Measurements from ENCODE around the gene IGFL1.
"Not testable (repeated sequence)": the region's sequence is repeated elsewhere in the genome, so short reads cannot be mapped to it uniquely, and the experiment has no call there.

The IGFL1 gene

DNA sequence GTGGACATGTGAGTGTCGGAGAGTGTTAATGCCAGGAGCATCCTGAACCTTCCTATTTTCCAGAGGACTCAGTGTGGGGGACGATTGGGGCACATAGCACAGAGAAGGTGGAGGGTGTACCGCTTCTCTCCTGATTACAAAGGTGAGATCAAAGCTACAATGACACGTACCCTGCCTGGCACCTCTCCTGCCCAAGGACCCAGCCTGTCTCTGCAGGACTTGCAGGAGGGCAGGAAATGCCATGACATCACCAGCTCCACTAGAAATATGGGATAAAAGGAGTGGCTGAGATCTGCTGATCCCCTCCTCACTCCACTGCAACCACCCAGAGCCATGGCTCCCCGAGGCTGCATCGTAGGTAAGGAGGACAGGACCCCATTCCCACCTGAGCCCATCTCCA lies at the start of gene IGFL1:
TSS of gene IGFL1 (plus strand) at position 301 of the 400 bp plus-strand sequence. CDS start at position 334, 33 bp downstream.
- no peak for DNase-seq

DNA sequence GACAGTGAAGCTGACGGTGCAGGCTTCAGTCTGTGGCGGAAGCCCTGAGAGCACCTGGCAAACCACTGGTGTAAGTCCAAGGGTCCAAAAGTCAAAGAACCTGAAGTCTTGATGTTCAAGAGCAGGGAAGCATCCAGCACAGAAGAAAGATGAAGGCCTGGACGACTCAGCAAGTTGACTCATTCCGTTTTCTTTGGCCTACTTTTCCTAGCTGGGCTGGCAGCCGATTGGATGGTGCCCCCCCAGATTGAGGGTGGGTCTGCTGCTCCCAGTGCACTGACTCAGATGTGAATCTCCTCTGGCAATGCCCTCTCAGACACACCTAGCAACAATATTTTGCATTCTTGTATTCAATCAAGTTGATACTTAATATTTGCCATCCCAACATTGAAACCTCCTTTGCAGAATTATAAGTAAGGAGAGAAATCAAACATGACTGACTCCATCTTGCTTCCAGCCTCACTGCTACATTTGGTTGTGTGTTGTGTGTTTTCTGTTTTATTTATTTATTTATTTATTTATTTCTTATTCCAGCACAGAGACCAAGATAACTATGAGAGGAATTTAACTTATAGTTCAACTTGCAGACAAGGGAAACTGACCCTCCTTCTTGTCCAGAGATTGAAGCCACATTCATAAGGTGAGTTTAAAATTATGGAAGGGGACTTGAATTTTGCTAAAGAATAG lies 48.7 kb upstream of the IGFL1 start:
- peak; percentile 79 for DNase-seq

DNA sequence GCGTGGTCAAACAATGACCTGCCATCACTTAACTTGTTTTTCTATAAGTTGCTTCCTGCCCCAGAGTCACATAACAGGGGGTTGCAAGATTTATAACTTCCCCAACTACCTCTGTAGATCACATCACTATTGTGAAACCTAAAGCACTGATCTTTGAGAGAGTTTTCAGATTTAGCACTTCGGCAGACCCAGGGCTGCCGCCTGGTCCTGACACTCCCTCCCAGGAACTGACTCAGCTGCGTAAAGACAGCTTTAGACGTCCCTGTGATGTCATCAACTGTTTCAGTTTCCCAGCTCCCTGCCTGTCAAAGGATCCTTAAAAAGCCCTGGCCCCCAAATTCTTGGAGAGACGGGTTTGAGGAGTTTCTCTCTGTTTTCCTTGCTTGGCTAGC lies 48.2 kb upstream of the IGFL1 start:
- peak; percentile 64 for DNase-seq

DNA sequence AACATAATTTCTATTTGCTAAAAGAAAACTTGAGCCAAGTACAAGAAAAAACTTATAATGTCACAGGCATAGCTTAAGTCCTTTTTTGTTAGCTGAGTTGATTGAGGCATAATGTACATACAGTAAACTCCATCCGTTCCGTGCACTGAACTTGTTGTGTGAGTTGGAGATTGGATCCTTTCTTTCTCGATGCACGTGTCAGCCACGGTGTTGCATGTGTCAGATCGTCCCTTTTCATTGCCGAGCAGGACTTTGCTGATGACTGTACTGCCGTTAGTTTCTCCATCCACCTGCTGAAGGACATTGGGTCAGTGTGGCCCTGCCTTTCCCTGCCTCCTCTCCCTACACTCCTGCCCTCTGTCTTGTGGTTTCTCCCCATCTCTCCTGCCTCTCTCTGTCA lies 47.1 kb upstream of the IGFL1 start:
- DNase-seq = no peak

DNA sequence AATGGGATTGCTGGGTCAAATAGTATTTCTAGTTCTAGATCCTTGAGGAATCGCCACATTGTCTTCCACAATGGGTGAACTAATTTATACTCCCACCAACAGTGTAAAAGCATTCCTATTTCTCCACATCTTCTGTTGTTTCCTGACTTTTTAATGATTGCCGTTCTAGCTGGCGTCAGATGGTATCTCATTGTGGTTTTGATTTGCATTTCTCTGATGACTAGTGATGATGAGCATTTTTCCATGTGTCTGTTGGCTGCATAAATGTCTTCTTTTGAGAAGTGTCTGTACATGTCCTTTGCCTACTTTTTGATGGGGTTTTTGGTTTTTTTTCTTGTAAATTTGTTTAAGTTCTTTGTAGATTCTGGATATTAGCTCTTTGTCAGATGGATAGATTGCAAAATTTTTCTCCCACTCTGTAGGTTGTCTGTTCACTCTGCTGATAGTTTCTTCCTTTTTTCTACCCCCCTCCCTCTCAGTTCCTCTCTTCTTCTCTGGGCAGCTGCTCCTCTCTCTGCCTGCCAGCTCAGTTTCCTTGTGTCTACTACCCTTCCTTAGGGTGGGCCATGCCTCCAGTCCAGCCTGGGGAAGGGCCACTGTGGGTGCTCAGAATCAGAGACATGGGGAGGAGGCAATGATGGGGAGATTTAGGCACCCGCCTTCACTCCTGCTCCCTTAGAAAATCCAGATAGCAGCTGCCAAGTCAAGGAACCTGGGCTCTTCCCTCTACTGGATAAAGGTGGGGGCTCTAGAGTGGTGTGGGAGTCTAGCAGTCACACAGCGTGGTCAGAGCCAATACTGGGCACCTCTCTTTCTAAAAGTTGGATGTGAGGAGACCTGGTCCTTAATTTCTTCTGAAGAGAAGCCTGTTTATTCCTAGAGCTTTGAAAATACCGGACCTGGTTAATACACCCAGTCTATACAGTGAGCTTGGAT lies 44.5 kb upstream of the IGFL1 start:
- DNase-seq = peak; percentile 88

DNA sequence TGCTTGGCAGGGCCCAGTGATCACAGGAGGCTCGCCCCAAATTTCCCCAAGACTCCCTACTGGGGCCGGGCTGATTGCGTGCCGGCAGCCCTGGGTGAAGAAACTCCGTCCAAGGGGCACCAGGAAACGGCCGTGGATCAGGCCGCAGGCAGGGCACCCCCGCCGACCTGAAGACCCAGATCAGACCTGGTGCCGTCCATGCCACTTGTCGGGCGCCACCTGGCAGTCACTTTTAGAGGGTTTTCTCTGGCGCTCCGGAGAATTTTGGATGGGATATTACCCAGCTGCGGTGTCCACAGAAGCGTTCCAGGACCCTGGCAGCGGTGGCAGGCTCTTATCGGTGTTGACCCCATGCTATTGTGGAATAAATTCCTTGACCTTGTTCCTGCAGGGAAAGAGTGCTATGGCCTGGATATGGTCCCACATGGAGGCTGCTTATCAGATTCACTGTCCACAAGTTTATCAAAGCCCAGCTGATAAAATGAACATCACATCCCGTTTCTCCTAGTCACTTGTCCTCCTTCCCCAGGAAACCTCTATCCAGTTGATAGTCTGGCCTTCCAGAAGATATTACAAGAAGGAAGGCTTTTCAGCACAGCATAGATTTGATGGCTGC lies 43.3 kb upstream of the IGFL1 start:
- DNase-seq = no peak

DNA sequence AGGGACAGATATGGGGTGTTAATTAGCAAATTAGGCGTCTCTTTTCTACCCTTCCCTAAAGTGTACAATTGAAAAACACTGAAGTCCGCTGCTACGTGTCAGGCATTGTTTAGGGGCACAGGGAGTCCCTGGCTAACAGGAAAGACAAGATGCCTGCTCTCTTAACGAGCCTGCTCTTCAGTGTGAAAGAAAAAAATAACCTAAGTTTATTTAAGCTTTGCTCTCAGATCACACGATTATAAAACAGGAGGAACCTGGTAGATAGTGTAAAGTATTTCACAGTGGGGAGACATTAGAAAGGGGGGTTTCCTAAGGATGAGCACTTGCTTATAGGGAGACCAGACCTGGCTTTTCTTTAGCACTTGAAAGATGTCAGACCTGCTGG lies 42.8 kb upstream of the IGFL1 start:
- no peak for DNase-seq

DNA sequence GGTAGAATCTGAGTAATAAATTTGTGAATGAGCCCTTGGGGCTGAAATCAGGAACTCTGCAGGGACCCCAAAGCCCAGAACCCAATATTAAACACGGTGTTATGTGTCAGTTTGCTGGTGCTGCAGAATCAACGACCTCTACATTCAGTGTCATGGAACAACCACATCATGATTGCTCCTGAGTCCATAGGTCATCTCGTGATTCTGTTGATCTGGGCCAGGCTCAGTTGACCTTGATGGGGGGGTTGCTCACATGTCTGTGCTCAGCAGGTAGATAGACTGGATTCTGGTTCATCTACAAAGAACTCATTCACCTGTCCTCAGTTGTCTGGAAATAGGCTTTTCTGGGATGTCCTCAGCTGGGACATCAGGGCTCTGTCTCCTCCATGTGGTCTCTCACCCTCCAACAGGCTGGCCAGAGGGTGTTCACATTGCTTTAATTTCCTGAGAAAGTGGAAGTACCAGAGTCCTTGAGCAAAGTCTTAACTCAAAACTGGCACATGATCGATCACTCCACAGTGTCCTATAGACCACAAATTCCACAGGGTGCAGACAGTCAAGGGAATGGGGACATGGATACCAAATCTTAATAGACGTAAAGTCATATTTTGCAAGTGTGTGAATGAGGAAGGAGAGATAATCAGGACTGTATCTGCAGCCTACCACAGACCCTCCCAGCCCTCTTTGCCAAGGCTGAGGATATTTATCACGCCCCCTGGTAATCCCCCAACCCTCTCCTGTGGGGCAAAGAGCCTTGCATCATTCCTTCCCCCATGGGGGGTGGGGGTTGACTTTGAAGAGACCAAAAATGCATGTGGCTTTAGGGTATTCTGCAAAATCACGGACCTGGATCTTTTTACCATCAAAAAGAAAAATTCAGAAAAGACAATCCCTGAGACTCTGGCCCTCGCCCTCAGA lies 39.3 kb upstream of the IGFL1 start:
- DNase-seq = no peak

DNA sequence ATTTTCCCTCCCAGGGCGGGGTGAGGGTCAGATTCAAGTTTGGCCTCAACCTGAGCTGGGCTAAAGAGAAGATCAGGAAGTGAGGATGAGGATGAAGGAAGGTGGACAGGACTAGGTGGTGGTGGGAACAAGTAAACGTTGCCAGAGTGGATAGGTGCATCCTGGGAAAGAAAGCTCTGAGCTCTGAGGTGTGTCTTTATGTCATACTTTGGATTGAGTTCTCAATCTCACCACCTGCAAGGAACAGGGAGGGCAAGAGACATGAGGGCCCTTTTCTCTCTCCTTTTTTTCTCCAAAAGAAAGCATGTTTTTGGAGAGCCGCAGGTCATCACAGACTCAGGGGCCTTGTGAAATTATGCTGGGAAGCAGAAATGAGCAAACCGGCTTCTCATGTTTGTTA lies 38.2 kb upstream of the IGFL1 start:
- no peak for DNase-seq

DNA sequence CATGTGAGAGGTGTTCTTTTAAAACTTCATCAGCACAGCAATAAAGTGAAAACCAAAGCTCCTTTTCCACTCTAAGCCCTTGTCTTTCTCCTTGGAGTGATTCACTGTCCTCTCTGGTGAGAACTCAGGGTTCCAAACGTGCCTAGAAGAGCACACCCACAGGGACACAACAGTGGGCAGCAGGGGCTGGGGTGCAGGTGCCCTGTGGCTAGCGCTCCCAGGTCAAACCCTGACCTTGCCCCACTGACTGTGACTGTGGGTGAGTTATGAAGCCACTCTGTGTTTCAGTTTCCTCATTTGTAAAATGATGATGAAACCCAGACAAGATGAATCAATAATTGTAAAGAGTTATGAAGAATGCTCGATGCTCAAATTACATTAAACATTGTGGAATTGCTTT lies 37.6 kb upstream of the IGFL1 start:
- no peak for DNase-seq

DNA sequence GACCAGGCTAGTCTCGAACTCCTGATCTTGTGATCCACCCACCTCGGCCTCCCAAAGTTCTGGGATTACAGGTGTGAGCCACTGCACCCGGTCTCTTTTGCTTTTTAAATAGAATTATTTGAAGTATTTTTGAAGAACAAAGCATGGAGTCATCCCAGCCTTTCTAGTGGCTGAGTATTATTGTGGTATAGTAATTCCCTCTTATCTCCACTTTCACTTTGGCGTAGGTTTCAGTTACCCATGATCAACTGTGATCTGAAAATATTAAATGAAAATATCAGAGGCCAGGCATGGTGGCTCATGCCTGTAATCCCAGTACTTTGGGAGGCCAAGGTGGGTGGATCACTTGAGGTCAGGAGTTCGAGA lies 36.9 kb upstream of the IGFL1 start:
- DNase-seq = not testable (repeated sequence)

DNA sequence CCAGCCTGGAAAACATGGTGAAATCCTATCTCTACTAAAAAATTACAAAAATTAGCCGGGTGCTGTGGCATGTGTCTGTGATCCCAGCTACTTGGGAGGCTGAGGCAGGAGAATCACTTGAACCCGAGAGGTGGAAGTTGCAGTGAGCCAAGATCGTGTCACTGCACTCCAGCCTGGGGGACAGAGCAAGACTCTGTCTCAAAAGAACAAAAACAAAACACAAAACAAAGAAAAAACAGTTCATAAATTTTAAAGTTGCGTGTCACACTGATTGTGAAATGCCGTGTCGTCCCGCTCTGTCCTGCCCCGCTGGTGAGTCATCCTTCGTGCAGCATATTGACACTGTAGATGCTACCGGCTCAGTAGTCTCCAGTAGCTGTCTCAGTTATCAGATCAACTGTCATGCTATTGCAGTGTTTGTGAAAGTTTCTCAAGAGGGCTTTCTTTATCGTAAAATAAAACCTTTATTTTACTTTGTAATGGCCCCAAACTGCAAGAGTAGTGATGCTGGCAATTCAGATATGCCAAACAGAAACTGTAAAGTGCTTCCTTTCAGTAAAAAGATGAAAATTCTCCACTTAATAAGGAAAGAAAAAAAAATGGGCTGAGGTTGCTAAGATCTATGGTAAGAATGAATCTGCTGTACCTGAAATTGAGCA lies 36.4 kb upstream of the IGFL1 start:
- peak; percentile 84 for DNase-seq

DNA sequence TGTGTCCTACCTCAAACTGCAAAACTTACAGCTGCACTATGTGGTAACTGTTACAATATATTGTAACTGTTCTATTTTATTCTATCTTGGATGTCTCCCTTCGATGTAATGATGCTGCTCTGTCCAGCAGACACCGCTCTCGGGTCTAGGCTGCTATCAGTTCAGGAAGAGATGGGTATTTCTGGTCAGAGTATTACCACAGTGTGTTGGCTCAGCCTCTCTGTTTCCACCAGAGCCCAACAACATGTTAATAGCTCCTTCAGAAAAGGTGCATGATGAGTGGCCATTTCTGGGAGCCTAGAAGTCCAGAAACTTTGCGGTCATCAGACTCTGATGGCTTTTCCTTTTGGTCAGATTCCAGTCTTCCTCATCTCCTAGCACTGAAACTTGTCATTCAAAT lies 35.9 kb upstream of the IGFL1 start:
- DNase-seq = no peak

DNA sequence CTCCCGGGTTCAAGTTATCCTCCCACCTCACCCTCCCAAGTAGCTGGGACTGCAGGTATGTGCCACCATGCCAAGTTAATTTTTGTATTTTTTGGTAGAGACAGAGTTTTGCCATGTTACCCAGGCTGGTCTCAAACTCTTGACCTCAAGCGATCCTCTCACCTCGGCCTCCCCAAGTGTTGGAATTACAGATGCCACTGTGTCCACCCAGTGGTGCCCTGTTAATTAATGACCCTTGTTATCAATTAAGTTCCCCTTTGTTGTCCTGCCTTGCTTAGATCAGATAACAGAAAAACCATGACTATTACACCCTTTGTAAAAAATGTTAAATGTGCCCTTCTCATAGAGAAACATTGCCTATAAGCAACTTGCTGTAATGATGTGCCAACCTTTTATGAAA lies 34.4 kb upstream of the IGFL1 start:
- DNase-seq = no peak

DNA sequence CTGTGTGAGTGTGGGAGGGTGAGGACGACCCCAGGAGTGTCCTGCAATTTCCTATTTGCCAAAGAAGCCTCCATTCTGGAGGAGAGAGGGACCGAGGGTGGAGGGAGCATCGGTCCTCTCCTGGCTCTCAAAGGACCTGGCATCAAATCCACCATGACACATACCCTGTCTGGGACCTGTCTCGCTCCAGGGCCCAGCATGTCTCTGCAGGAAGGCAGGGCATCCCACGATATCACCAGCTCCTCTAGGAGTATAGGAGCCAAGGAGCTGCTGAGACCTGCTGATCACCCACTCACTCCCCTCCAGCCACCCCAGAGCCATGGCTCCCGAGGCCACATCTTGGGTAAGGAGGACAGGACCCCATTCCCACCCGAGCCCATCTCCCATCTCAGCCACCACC lies 33.6 kb upstream of the IGFL1 start:
- DNase-seq = not testable (repeated sequence)

DNA sequence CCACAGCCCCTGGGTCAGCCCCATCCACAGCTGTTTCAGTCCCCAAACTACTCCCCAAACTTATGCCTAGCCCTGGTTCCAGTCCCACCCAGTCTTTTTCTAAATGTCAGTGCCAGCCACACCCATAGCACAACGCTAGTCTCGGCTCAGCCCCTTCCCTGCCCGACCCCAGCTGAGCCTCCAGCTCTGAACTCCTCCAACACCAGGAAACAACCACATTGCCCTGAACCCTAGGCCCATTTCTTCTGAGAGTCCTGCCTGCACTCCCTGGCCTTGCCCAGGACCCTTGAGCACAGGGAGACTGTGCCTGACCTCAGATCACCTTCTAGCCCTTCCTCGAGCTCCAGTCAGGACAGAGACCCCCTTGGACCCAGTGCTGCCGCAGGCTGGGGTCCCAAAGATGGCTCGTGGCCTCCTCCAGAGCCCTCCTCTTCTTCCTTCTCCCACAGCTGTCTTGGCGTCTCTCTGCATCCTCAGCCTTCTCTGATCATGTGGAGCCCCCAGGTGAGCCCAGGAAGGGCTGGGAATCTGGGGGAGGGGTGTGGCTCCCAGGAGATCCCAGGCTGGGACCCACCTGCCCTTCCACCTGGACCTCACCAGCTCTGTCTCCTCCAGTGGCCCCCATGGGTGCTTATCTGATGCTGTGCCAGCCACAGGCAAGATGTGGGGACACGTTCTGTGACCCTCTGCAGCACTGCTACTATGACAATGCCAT lies 33.0 kb upstream of the IGFL1 start:
- DNase-seq = no peak

DNA sequence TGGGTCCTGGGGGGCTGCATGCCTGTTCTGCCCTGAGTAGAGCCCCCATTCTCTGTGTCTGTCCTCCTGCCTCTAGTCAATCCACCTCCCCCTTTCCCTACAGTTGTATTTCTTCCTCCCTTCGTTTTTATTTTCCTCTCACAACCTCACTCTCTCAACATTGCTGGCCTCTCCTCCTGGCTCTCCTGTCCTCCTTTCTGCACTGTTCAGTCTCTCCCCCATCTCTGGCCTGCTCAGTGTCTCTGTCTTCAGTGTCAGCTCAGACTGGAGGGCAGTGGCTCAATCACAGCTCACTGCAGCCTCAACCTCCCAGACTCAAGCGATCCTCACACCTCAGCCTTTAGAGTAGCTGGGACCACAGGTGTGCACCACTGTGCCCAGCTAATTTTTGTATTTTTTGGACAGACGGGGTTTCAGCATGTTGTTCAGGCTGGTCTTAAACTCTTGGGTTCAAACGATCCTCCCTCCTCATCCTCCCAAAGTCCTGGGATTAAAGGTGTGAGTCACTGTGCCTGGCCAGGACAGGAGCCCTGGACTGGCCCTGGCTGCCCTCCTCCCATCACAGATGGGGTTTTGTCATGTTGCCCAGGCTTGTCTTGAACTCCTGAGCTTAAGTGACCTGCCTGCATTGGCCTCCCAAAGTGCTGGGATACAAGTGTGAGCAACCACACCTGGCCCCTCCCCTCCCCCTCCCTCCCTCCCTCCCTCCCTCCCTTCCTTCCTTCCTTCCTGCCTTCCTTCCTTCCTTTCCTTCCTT lies 32.0 kb upstream of the IGFL1 start:
- DNase-seq = no peak

DNA sequence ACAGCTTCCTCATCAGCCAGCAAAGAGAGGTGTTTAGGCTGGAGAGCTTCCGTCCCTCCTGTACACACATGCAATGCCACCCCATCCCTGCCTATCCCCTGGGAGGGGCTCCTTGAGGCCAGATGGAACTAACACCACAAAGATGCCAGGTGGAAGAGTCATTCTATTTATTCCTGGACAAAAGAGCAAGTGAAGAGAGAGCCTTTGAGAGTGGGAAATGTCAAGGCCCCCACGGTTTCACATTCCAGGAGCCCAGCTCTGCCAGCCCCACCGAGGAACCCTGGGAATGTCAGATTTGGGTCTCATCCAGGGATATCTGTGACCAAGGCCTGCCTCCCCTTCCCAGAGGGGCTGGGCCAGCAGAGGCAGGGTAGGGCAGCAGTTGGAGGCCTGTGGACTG lies 30.8 kb upstream of the IGFL1 start:
- DNase-seq = no peak

DNA sequence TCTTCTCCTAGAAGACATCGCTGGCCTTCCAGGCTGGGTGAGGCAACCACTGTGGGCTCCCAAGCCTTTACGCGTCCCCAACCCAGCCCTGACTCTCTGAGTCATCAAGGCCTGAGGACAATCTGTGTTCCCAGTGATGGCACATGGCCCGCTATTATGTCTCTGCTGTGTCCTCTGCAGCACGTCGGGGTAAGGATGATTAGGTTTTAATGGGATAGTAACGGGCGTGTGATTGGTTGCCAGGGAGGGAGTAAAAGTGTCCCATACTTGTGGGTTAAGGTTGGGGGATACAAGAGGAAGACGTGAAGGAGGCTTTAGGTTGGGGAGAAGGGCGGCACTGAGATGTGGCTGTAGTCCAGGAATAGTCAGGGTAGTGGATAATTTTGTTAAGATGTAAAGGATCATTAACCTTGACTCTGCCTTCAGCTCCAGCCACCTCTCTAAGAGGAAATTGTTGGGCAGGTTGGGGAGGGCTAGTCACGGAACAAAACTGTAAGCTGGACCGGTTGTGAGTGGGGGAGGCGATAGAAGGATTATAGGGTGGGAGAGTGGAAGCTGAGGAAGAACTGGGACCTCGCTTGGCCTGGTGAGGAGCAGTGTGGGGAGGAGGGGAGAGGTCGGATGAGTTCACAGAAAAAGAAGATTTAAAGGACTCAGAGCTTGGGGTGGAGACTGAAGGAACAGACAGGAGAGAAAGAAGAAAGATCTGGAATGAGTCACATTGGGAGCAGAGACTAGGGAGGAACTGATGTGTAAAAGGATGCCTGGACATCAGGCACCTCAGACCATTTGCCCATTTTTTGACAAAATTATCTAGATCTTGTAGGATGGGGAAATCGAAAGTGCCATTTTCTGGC lies 27.9 kb upstream of the IGFL1 start:
- no peak for DNase-seq

DNA sequence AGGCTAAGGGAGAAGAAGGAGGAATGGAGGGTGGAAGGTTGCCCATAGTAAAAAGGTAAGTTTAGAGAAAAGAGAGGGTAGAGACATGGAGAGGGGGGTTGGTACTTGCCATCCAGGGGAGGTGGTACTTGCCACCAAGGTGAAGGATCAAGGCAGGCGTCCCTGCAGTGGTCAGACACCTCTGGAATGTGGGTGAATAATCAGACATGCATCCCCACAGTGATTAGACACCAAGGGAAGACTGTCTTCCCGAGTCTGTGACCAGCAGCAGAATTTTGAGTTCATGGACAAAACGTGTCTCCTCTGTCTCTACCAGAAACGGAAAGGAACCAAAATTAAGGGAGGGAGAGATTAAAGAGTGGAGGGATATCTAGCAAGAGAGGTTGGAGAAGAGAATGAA lies 27.1 kb upstream of the IGFL1 start:
- no peak for DNase-seq

All from fibroblast of skin of right biceps (primary cell).